Tibial nerve (tissue), 4 donors: ENCODE data around the gene KICS2.

Source experiments
- EP300 ChIP-seq, 2 donors: sonication (generic); formaldehyde crosslinking; IDR thresholded peaks; one replicate each; pipeline ENCODE4 v1.6.1; 2017; ENCODE audit warnings: antibody characterized with exemption in 2 of 2, mild to moderate bottlenecking in 1 of 2
- TF ChIP-seq, protein P1 (sequence below), 5 experiments: fragments of 200-600 bp in 3 of 5; fragments of 450-650 bp in 2 of 5; sonication (generic) in 3 of 5; IDR thresholded peaks; one replicate each; pipeline ENCODE4 v1.5.1; 2016 to 2019; ENCODE audit warnings: antibody characterized with exemption in 5 of 5, mild to moderate bottlenecking in 3 of 5, moderate library complexity in 2 of 5

DNA sequence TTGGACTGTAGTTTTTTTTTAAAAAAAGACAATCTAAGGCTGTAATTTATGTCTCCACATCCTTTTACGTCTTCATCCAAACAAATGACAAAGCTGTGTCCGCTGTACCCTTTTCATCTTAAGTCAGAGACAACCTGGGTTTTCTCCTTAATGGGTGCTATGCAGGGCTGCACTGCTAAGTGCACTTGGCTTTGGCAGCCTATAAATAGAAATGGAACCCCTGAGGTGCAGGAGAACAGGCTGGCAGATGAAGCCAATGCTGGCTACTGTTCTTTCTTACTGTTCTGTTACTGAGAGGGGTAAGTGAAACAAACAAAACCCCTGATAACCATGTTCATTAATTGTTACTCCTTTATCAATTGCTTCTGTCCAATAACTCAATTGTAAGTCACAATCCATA, 47.1 kb upstream of the KICS2 start:
- TF ChIP-seq, protein P1, sequence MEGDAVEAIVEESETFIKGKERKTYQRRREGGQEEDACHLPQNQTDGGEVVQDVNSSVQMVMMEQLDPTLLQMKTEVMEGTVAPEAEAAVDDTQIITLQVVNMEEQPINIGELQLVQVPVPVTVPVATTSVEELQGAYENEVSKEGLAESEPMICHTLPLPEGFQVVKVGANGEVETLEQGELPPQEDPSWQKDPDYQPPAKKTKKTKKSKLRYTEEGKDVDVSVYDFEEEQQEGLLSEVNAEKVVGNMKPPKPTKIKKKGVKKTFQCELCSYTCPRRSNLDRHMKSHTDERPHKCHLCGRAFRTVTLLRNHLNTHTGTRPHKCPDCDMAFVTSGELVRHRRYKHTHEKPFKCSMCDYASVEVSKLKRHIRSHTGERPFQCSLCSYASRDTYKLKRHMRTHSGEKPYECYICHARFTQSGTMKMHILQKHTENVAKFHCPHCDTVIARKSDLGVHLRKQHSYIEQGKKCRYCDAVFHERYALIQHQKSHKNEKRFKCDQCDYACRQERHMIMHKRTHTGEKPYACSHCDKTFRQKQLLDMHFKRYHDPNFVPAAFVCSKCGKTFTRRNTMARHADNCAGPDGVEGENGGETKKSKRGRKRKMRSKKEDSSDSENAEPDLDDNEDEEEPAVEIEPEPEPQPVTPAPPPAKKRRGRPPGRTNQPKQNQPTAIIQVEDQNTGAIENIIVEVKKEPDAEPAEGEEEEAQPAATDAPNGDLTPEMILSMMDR (IDR thresholded peaks at IDR 0.05) = no peak
- no peak for TF ChIP-seq EP300 (IDR thresholded peaks at IDR 0.05)
